Upper lobe of right lung (tissue), 1 donor: ENCODE measurements around the gene RAPGEF2. TPM values are rescaled to one million over a fixed set of nuclear protein-coding genes. Genes with fewer than 3 reads are reported as not detected.

ENCODE experiments used
- ATAC-seq: fragments of 200-7000 bp; cut with Tn5 transposase; one replicate; pipeline ENCODE4 v1.9.1; 2020; ENCODE audit warnings: mild to moderate bottlenecking, moderate library complexity
- DNase-seq: peaks from one replicate; pipeline ENCODE4 v3.0.0-alpha.2; 2020
- H3K27ac ChIP-seq: fragments of 200-600 bp; one replicate; pipeline ENCODE4 v1.8.0; 2022
- H3K27me3 ChIP-seq: fragments of 200-600 bp; one replicate; pipeline ENCODE4 v1.8.0; 2022; ENCODE audit warnings: mild to moderate bottlenecking
- H3K36me3 ChIP-seq: fragments of 200-600 bp; one replicate; pipeline ENCODE4 v1.8.0; 2022
- H3K4me1 ChIP-seq: fragments of 200-600 bp; one replicate; pipeline ENCODE4 v1.8.0; 2022
- H3K4me3 ChIP-seq: fragments of 200-600 bp; one replicate; pipeline ENCODE4 v1.8.0; 2022; ENCODE audit warnings: mild to moderate bottlenecking
- H3K9me3 ChIP-seq: fragments of 200-600 bp; one replicate; pipeline ENCODE4 v1.8.0; 2022
- intact Hi-C: fragments of 100-400 bp; cut with DNase I; formaldehyde crosslinking; loops from one replicate; pipeline ENCODE4 v1.11.0; 2022
- total RNA-seq: library from RNA; stranded (reverse); fragmentation: NEBNext Ultra II Directional; extraction: Animal tissue kit (Norgen Biotek cat#: 25700); gene quantifications from one replicate; pipeline ENCODE4 v1.2.1, GENCODE V29; 2021
- TF ChIP-seq, protein P1 (sequence below): fragments of 200-600 bp; IDR thresholded peaks from one replicate; pipeline ENCODE4 v1.8.0; 2022; ENCODE audit warnings: antibody characterized with exemption
- donor health status: DM: no; HTN: yes; CAD: no; lungs with severe emphysema.

RAPGEF2 gene
- total RNA-seq, 1 donor from 2014 or later = 61.3 TPM

DNA sequence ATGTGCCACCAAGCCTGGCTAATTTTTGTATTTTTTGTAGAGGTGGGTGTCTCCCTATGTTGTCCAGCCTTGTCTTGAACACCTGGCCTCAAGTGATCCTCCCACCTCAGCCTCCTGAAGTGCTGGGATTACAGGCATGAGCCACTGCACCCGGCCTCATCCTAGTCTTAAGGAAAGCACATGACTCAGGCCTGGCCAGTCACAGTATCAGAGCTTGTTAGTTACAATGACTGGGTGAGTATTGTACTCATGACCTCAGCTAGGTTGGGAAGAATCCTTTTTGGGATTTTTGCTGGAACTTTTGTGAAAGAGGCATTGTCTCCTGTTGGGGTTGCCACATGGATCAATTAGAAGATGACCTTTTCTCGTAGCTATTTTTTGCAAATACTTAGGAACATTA is 292.8 kb downstream of the RAPGEF2 start:
- Histone ChIP-seq H3K4me3 (no peak overlapping the region), H3K9me3 (no peaks in the 10 kb centered on the region), H3K4me1 (no peaks in the 10 kb centered on the region), H3K27ac (no peak overlapping the region), H3K27me3 (no peaks in the 10 kb centered on the region), H3K36me3 (no peaks in the 10 kb centered on the region)
- TF ChIP-seq, protein P1, sequence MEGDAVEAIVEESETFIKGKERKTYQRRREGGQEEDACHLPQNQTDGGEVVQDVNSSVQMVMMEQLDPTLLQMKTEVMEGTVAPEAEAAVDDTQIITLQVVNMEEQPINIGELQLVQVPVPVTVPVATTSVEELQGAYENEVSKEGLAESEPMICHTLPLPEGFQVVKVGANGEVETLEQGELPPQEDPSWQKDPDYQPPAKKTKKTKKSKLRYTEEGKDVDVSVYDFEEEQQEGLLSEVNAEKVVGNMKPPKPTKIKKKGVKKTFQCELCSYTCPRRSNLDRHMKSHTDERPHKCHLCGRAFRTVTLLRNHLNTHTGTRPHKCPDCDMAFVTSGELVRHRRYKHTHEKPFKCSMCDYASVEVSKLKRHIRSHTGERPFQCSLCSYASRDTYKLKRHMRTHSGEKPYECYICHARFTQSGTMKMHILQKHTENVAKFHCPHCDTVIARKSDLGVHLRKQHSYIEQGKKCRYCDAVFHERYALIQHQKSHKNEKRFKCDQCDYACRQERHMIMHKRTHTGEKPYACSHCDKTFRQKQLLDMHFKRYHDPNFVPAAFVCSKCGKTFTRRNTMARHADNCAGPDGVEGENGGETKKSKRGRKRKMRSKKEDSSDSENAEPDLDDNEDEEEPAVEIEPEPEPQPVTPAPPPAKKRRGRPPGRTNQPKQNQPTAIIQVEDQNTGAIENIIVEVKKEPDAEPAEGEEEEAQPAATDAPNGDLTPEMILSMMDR = no peak
- ATAC-seq = no peak
- DNase-seq = no peak
- intact Hi-C loops = no loop called here

DNA sequence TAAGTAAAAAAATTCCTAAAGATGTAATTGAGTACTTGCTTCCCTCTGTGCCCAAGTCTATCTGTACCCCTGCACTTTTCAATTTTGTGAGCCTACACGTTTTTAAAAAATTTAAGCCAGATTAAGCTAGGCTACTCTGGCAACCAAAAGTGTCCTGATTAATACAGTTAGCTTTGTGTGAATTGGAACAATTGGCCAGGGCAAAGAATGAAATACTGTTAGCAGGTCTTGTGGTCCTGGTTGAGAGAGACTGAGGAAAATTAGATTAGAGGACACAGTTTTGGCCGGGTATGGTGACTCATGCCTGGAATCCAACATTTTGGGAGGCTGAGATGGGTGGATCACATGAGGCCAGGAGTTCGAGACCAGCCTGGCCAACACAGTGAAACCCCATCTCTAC is 293.3 kb downstream of the RAPGEF2 start:
- no peaks in the 10 kb centered on the region for H3K36me3 ChIP-seq
- ATAC-seq (no peak), DNase-seq (no peak)
- H3K27ac ChIP-seq = no peak overlapping the region
- H3K27me3 ChIP-seq = no peaks in the 10 kb centered on the region
- no peak overlapping the region for H3K4me3 ChIP-seq
- no peaks in the 10 kb centered on the region for H3K4me1 ChIP-seq
- no peaks in the 10 kb centered on the region for H3K9me3 ChIP-seq
- intact Hi-C loops = no loop called here
- TF ChIP-seq, protein P1 = no peak

DNA sequence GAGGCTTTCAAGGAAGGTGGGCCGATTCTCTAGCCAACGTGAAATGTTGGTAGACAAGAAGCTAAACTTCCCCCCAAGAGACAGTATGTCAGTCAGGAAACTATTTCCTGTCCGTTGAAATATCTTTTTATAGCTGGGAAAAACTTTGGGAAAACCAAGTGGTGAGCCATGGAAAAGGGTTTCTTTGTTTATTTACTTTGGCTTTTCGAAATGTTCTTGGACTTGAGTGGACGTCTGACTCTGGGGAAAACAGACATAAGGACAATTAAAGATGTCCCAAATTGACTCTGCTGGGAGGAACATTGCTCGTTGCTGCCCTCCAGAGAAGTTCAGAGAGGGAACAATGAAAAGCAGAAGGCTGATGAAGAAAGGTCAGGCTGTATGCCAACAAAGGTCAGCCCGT is 295.4 kb downstream of the RAPGEF2 start:
- Histone ChIP-seq H3K9me3 (no peaks in the 10 kb centered on the region), H3K36me3 (no peaks in the 10 kb centered on the region), H3K27me3 (no peaks in the 10 kb centered on the region), H3K27ac (no peak overlapping the region), H3K4me1 (no peaks in the 10 kb centered on the region), H3K4me3 (no peak overlapping the region)
- ATAC-seq = no peak
- DNase-seq = no peak
- intact Hi-C loops = no loop called here
- TF ChIP-seq, protein P1 = no peak

DNA sequence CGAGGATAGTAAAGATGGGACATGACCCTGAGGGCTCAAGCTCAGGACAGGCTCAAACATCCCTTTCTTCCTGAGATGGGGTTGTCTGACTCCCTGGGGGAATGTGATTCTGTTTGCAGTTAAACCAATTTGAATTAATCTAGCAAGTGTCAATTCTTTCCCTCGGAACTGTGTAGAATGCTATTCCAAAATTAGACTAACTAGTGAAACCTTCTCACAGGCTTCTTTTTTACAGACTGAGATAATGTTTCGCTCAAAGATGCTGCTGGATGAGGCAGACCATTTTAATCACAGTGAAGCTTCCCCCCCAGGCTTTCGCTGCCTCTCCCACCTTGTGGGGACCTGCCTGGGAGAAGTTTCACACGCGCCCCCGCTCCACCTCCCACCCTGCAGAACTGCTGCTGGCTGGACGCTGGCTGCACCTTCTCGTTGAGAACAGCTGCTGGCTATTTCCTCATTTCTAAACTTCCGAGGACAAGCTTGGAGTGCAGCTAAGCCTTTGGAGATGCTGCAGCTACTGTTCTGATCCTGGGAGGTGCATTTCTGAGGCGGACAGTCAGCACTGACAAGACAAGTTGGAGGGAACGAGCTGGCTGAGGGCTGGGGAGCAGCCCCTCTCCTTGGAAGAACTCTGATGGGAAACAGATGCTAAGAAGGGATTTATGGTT is 297.8 kb downstream of the RAPGEF2 start:
- H3K27me3 ChIP-seq = no peaks in the 10 kb centered on the region
- intact Hi-C loops = no loop called here
- H3K4me1 ChIP-seq = no peaks in the 10 kb centered on the region
- H3K4me3 ChIP-seq = no peak overlapping the region
- ATAC-seq (peak; percentile 38), DNase-seq (no peak)
- TF ChIP-seq, protein P1 = no peak
- H3K36me3 ChIP-seq = no peaks in the 10 kb centered on the region
- no peaks in the 10 kb centered on the region for H3K9me3 ChIP-seq
- H3K27ac ChIP-seq = no peak overlapping the region

DNA sequence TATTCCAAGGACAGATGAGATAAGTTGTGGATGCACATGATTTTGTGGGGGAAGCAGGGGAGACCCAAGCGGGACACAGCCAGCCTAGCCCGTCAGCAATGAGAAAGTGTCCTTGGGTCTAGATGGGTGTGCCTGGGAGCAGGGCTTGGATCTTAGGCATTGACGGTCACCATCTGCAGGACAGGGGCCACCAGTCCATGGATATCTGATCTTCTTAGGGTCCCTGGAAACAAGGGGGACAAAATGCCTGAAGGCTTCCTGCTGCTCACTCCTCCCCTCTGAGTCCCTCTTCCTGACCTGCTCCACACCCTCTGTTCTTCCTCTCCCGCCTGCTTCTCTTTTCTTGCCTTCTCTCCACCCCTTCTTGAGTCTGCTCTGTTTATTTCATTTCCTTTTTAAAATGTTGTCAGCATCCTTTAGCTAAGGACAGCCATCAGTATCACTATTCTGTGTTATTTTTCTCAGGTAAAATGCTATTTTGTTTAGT is 298.4 kb downstream of the RAPGEF2 start:
- H3K27me3 ChIP-seq = no peaks in the 10 kb centered on the region
- H3K27ac ChIP-seq = no peak overlapping the region
- TF ChIP-seq, protein P1 = no peak
- no peaks in the 10 kb centered on the region for H3K9me3 ChIP-seq
- H3K36me3 ChIP-seq = no peaks in the 10 kb centered on the region
- no peak overlapping the region for H3K4me3 ChIP-seq
- H3K4me1 ChIP-seq = no peaks in the 10 kb centered on the region
- intact Hi-C loops = no loop called here
- ATAC-seq (peak; percentile 52), DNase-seq (no peak)
